ENCODE measurements around the gene VENTX. TPM values are rescaled to one million over a fixed set of nuclear protein-coding genes. Genes with fewer than 3 reads are reported as not detected.
"Not testable (repeated sequence)": the region's sequence is repeated elsewhere in the genome, so short reads cannot be mapped to it uniquely, and the experiment has no call there.

Gene VENTX
- total and polyA plus RNA-seq, 2 experiments from 2014 or later = not detected

GRCh38 chr10:133231244-133231945 lies 6.3 kb upstream of the VENTX start:
- no peak overlapping the region for H3K4me3 ChIP-seq
- H3K27me3 ChIP-seq = peaks cover 97% of the 10 kb centered on the region
- H3K4me1 ChIP-seq (ENCODE audit: low read depth) = no peaks in the 10 kb centered on the region
- DNase-seq (ENCODE audit: low read depth in 1 of 2, low spot score in 1 of 2) = no peak
- TF ChIP-seq CTCF (IDR thresholded peaks at IDR 0.05; ENCODE audit: low read depth, low read length) = no peak
- H3K36me3 ChIP-seq = no peaks in the 10 kb centered on the region
- no peaks in the 10 kb centered on the region for H3K9me3 ChIP-seq (ENCODE audit: low read depth)
- H3K27ac ChIP-seq = no peak overlapping the region

GRCh38 chr10:133231946-133232574 lies 5.6 kb upstream of the VENTX start:
- H3K9me3 ChIP-seq (ENCODE audit: low read depth) = no peaks in the 10 kb centered on the region
- peaks cover 100% of the 10 kb centered on the region for H3K27me3 ChIP-seq
- no peaks in the 10 kb centered on the region for H3K36me3 ChIP-seq
- no peak for TF ChIP-seq CTCF (IDR thresholded peaks at IDR 0.05; ENCODE audit: low read depth, low read length)
- no peak overlapping the region for H3K4me3 ChIP-seq
- H3K27ac ChIP-seq = no peak overlapping the region
- no peaks in the 10 kb centered on the region for H3K4me1 ChIP-seq (ENCODE audit: low read depth)
- no peak for DNase-seq (ENCODE audit: low read depth in 1 of 2, low spot score in 1 of 2)

- not testable (repeated sequence) for DNase-seq (ENCODE audit: low read depth in 1 of 2, low spot score in 1 of 2); H3K4me3 ChIP-seq
- H3K27me3 ChIP-seq = peaks cover 100% of the 10 kb centered on the region
Measured at GRCh38 chr10:133234796-133235195, 2.9 kb upstream of the VENTX start.

GRCh38 chr10:133235265-133235855 lies 2.3 kb upstream of the VENTX start:
- Histone ChIP-seq H3K9me3 (ENCODE audit: low read depth) (no peaks in the 10 kb centered on the region), H3K4me3 (no peak overlapping the region), H3K4me1 (ENCODE audit: low read depth) (no peaks in the 10 kb centered on the region), H3K27me3 (peaks cover 95% of the 10 kb centered on the region), H3K36me3 (no peaks in the 10 kb centered on the region), H3K27ac (no peak overlapping the region)
- no peak for DNase-seq (ENCODE audit: low read depth in 1 of 2, low spot score in 1 of 2)
- TF ChIP-seq CTCF (IDR thresholded peaks at IDR 0.05; ENCODE audit: low read depth, low read length) = no peak

More at GRCh38 chr10:133234796-133235195, 2.9 kb upstream of the VENTX start:
- not testable (repeated sequence) for H3K4me1 ChIP-seq (ENCODE audit: low read depth); H3K36me3 ChIP-seq; H3K27ac ChIP-seq; H3K9me3 ChIP-seq (ENCODE audit: low read depth)

GRCh38 chr10:133235932-133236331 lies 1.7 kb upstream of the VENTX start:
- H3K36me3 ChIP-seq = no peaks in the 10 kb centered on the region
- no peaks in the 10 kb centered on the region for H3K4me1 ChIP-seq (ENCODE audit: low read depth)
- H3K27me3 ChIP-seq = peaks cover 89% of the 10 kb centered on the region
- no peak for TF ChIP-seq CTCF (IDR thresholded peaks at IDR 0.05; ENCODE audit: low read depth, low read length)
- no peak for DNase-seq (ENCODE audit: low read depth in 1 of 2, low spot score in 1 of 2)
- H3K4me3 ChIP-seq = no peak overlapping the region
- no peaks in the 10 kb centered on the region for H3K9me3 ChIP-seq (ENCODE audit: low read depth)
- no peak overlapping the region for H3K27ac ChIP-seq

All from cardiac muscle cell (in vitro differentiated cells and primary cell).